Osteoblast (primary cell): ENCODE results near the gene TMEM259. TPM values are rescaled to one million over a fixed set of nuclear protein-coding genes. Genes with fewer than 3 reads are reported as not detected.

ENCODE experiments used
- DNase-seq: peaks from one replicate; pipeline ENCODE4 v3.0.0; 2011; ENCODE audit warnings: low spot score, mixed read lengths; ENCODE audit not compliant: insufficient read length; ENCODE audit errors: missing footprints
- H2AFZ ChIP-seq: 2 replicates; pipeline ENCODE4 v1.6.0; 2011; ENCODE audit warnings: mild to moderate bottlenecking, low read length
- H3K27ac ChIP-seq: 2 replicates; pipeline ENCODE4 v1.5.1; 2011; ENCODE audit warnings: mild to moderate bottlenecking, low read depth, low read length, moderate library complexity
- H3K27me3 ChIP-seq: 2 replicates; pipeline ENCODE4 v1.6.0; 2012; ENCODE audit warnings: mild to moderate bottlenecking, control low read depth, inconsistent platforms, low read length, moderate library complexity; ENCODE audit not compliant: insufficient read depth
- H3K36me3 ChIP-seq: 2 replicates; pipeline ENCODE4 v1.5.1; 2011; ENCODE audit warnings: mild to moderate bottlenecking, low read length, control low read depth, moderate library complexity; ENCODE audit not compliant: insufficient read depth
- H3K4me1 ChIP-seq: 2 replicates; pipeline ENCODE4 v1.5.1; 2011; ENCODE audit warnings: mild to moderate bottlenecking, low read length, control low read depth, moderate library complexity; ENCODE audit not compliant: insufficient read depth
- H3K4me2 ChIP-seq: 2 replicates; pipeline ENCODE4 v1.6.0; 2011; ENCODE audit warnings: mild to moderate bottlenecking, low read length; ENCODE audit not compliant: insufficient read depth
- H3K4me3 ChIP-seq: fragments of 200-600 bp; sonication (generic); 3 replicates; pipeline ENCODE4 v1.5.1; 2012; ENCODE audit warnings: mild to moderate bottlenecking, low read length, inconsistent platforms; ENCODE audit not compliant: insufficient read depth
- H3K79me2 ChIP-seq: 2 replicates; pipeline ENCODE4 v1.6.0; 2012; ENCODE audit warnings: mild to moderate bottlenecking, low read length, control low read depth, inconsistent platforms; ENCODE audit not compliant: insufficient read depth
- H3K9me3 ChIP-seq: 2 replicates; pipeline ENCODE4 v1.5.1; 2011; ENCODE audit warnings: low read depth, low read length, control low read depth
- H4K20me1 ChIP-seq: 2 replicates; pipeline ENCODE4 v1.6.0; 2012; ENCODE audit warnings: mild to moderate bottlenecking, low read length, control low read depth; ENCODE audit not compliant: insufficient read depth
- CTCF ChIP-seq: IDR thresholded peaks from 2 replicates; pipeline ENCODE4 v1.5.1; 2011; ENCODE audit warnings: mild to moderate bottlenecking, low read depth, low read length, moderate library complexity; ENCODE audit errors: extremely low read depth
- total RNA-seq: library from RNA; depleted of rRNA; stranded (reverse); fragments of >200 nt; gene quantifications from 2 replicates; pipeline ENCODE4 v1.2.3, GENCODE V29; 2012

Gene TMEM259
- 74.0 and 84.0 TPM in 2 replicates for total RNA-seq

- peak within 1 kb of the TSS; percentile 96 for H3K27ac ChIP-seq
- no peaks in the 10 kb centered on the region for H3K9me3 ChIP-seq
- H3K36me3 ChIP-seq: no peaks in the 10 kb centered on the region
- H3K79me2 ChIP-seq: peaks cover 52% of the 10 kb centered on the region
- peaks cover 43% of the 10 kb centered on the region for H4K20me1 ChIP-seq
- peak; percentile 100 for DNase-seq
- no peaks in the 10 kb centered on the region for H3K27me3 ChIP-seq
- peaks cover 34% of the 10 kb centered on the region for H3K4me1 ChIP-seq
- TF ChIP-seq CTCF: no peak
- peak within 1 kb of the TSS; percentile 81 for H2AFZ ChIP-seq
- peak within 1 kb of the TSS; percentile 96 for H3K4me2 ChIP-seq
- peak within 1 kb of the TSS; percentile 87 for H3K4me3 ChIP-seq
Measured at GRCh38 chr19:1020868-1021425, at the start of gene TMEM259. Gene TMEM259 (minus strand): TSS chr19:1021123. CDS start chr19:1020996, 127 bp downstream.

GRCh38 chr19:1070576-1070930 lies 49.6 kb upstream of the TMEM259 start:
- H2AFZ ChIP-seq: no peak overlapping the region
- H3K4me1 ChIP-seq: no peaks in the 10 kb centered on the region
- H3K27me3 ChIP-seq: peaks cover 51% of the 10 kb centered on the region

GRCh38 chr19:1069009-1069779 lies 48.3 kb upstream of the TMEM259 start:
- no peaks in the 10 kb centered on the region for H3K4me1 ChIP-seq
- no peak for DNase-seq
- peaks cover 51% of the 10 kb centered on the region for H3K27me3 ChIP-seq
- no peak overlapping the region for H3K27ac ChIP-seq
- H3K4me3 ChIP-seq: no peak overlapping the region
- no peak for TF ChIP-seq CTCF
- H3K79me2 ChIP-seq: no peaks in the 10 kb centered on the region
- no peaks in the 10 kb centered on the region for H3K36me3 ChIP-seq
- no peak overlapping the region for H3K4me2 ChIP-seq
- no peak overlapping the region for H2AFZ ChIP-seq
- H3K9me3 ChIP-seq: no peaks in the 10 kb centered on the region
- no peaks in the 10 kb centered on the region for H4K20me1 ChIP-seq

More at GRCh38 chr19:1070576-1070930, 49.6 kb upstream of the TMEM259 start:
- TF ChIP-seq CTCF: no peak
- Histone ChIP-seq H3K79me2 (no peaks in the 10 kb centered on the region), H3K4me2 (no peak overlapping the region), H3K9me3 (no peaks in the 10 kb centered on the region), H4K20me1 (no peaks in the 10 kb centered on the region), H3K27ac (no peak overlapping the region), H3K36me3 (no peaks in the 10 kb centered on the region), H3K4me3 (no peak overlapping the region)
- no peak for DNase-seq
